Sigmoid colon (tissue), 7 donors: ENCODE results near the gene CEACAM19. TPM values are rescaled to one million over a fixed set of nuclear protein-coding genes. Genes with fewer than 3 reads are reported as not detected.

Experiments
- DNase-seq: peaks from one replicate; pipeline ENCODE4 v3.0.0-alpha.2; 2019
- H3K27ac ChIP-seq, 4 donors: fragments of 200-600 bp; sonication (generic); one replicate each; pipeline ENCODE4 v1.5.1; 2016 to 2019; ENCODE audit warnings: mild to moderate bottlenecking in 1 of 4
- H3K27me3 ChIP-seq, 3 donors: fragments of 200-600 bp; sonication (generic); one replicate each; pipeline ENCODE4 v1.5.1; 2019; ENCODE audit warnings: mild to moderate bottlenecking in 1 of 3
- H3K36me3 ChIP-seq, 4 donors: fragments of 200-600 bp; sonication (generic); one replicate each; pipeline ENCODE4 v1.5.1; 2016 to 2019
- H3K4me1 ChIP-seq, 4 donors: fragments of 200-600 bp; sonication (generic); one replicate each; pipeline ENCODE4 v1.5.1; 2017 to 2019
- H3K4me3 ChIP-seq, 4 donors: fragments of 200-600 bp; sonication (generic); one replicate each; pipeline ENCODE4 v1.5.1; 2017 to 2019; ENCODE audit warnings: mild to moderate bottlenecking in 2 of 4, moderate library complexity in 1 of 4
- H3K9me3 ChIP-seq, 4 donors: fragments of 200-600 bp in 3 of 4; sonication (generic) in 3 of 4; one replicate each; pipeline versions ENCODE4 v1.5.1 to v1.6.1; 2013 to 2019
- CTCF ChIP-seq, 4 experiments: fragments of 450-650 bp in 3 of 4; fragments of 200-600 bp in 1 of 4; IDR thresholded peaks; one replicate each; pipeline ENCODE4 v1.5.1; 2016 to 2019; ENCODE audit warnings: antibody characterized with exemption in 4 of 4, mild to moderate bottlenecking in 3 of 4, moderate library complexity in 2 of 4
- EP300 ChIP-seq, 4 donors: sonication (generic); formaldehyde crosslinking; IDR thresholded peaks; one replicate each; pipeline ENCODE4 v1.6.1; 2017; ENCODE audit warnings: antibody characterized with exemption in 4 of 4
- POLR2A ChIP-seq, 2 donors: fragments of 450-650 bp; IDR thresholded peaks; one replicate each; pipeline ENCODE4 v1.6.1; 2016; ENCODE audit warnings: antibody characterized with exemption in 2 of 2, mild to moderate bottlenecking in 2 of 2, moderate library complexity in 2 of 2
- POLR2AphosphoS5 ChIP-seq, 4 donors: sonication (generic); formaldehyde crosslinking; IDR thresholded peaks; one replicate each; pipeline ENCODE4 v1.6.1; 2017; ENCODE audit warnings: antibody characterized with exemption in 4 of 4
- WGBS, 2 donors: extraction: QIAGEN DNeasy Blood & Tissue Kit; methylation state at CpG; one replicate each; pipeline ENCODE4 v1.1.7; 2013; 5-methylcytosine and 5-hydroxymethylcytosine counted together
- intact Hi-C: fragments of 100-400 bp; cut with DNase I; formaldehyde crosslinking; loops from one replicate; pipeline ENCODE4 v1.15.1; 2023
- polyA plus RNA-seq, 3 donors: library from polyadenylated mRNA; stranded (reverse); fragments of 200-250 nt; gene quantifications; one replicate each; pipeline ENCODE4 v1.2.3, GENCODE V29; 2013
- small RNA-seq, 3 donors: library from RNA; depleted of rRNA; stranded (forward); fragments of <200 nt; gene quantifications; one replicate each; pipeline ENCODE3, GENCODE V24; 2016
- total RNA-seq, 4 donors: library from RNA; depleted of rRNA; stranded (reverse); fragments of >200 nt; gene quantifications; one replicate each; pipeline ENCODE4 v1.1.0, GENCODE V29; 2016
- donor health status: healthy with polysubstance abuse.
- donor health status: Bipolar disorder and iron deficiency.
- donor health status: healthy.

CEACAM19 gene
- total and polyA plus RNA-seq, 7 donors, result 0.60 to 5.3 (median 1.4) TPM

- intact Hi-C loops, result no loop called here
- H3K4me1 ChIP-seq, result no peaks in the 10 kb centered on the region
- TF ChIP-seq CTCF (IDR thresholded peaks at IDR 0.05) (no peak), POLR2A (IDR thresholded peaks at IDR 0.05) (no peak), POLR2AphosphoS5 (IDR thresholded peaks at IDR 0.05) (no peak), EP300 (IDR thresholded peaks at IDR 0.05) (no peak)
- no peak for DNase-seq
- no peaks in the 10 kb centered on the region for H3K27me3 ChIP-seq
- no peak overlapping the region for H3K27ac ChIP-seq
- no peak overlapping the region for H3K4me3 ChIP-seq
- no peaks in the 10 kb centered on the region for H3K36me3 ChIP-seq
- H3K9me3 ChIP-seq, result no peaks in the 10 kb centered on the region
- 75 to 81% methylated on average over 11 of the region's 11 CpGs for WGBS, 2 donors
These were observed 61.1 kb downstream of the CEACAM19 start for GRCh38 chr19:44732235-44733014.

Small RNA genes within 50 kb of the gene (small RNA-seq; reads per million reads assigned to genes)
- 0 reads per million in 3 donors for gene RF00285

Other genes with a start within 250 kb of the CEACAM19 start
- gene ZNF229, start 223.0 kb upstream of the CEACAM19 start, total RNA-seq, result 1 to 10 TPM; 3.3 to 6.1 (median 5.0) TPM
- gene ZNF229, start 223.0 kb upstream of the CEACAM19 start, polyA plus RNA-seq, result 1 to 10 TPM in 2 of 3 donors, not detected in 1; 1.2 to 1.3 TPM
- 10 to 100 TPM in 2 of 4 donors, 1 to 10 TPM in 2; 8.4 to 19.5 (median 10.2) TPM for gene ZNF180, start 171.0 kb upstream of the CEACAM19 start, total RNA-seq
- 1 to 10 TPM; 2.4 to 4.9 (median 4.8) TPM for gene ZNF180, start 171.0 kb upstream of the CEACAM19 start, polyA plus RNA-seq
- gene CEACAM20, start 141.8 kb upstream of the CEACAM19 start, total RNA-seq, result under 1 TPM in 1 of 4 donors, not detected in 3; 0.36 TPM
- under 1 TPM in 1 of 3 donors, not detected in 2; 0.22 TPM for gene CEACAM20, start 141.8 kb upstream of the CEACAM19 start, polyA plus RNA-seq
- not detected for gene IGSF23, start 57.9 kb upstream of the CEACAM19 start, total RNA-seq
- gene IGSF23, start 57.9 kb upstream of the CEACAM19 start, polyA plus RNA-seq, result not detected
- gene PVR, start 27.6 kb upstream of the CEACAM19 start, total RNA-seq, result 10 to 100 TPM in 3 of 4 donors, 1 to 10 TPM in 1; 7.8 to 39.4 (median 14.6) TPM
- 10 to 100 TPM in 1 of 3 donors, 1 to 10 TPM in 2; 3.0 to 19.7 (median 4.6) TPM for gene PVR, start 27.6 kb upstream of the CEACAM19 start, polyA plus RNA-seq
- not detected for gene CEACAM16, start 27.7 kb downstream of the CEACAM19 start, total RNA-seq
- not detected for gene CEACAM16, start 27.7 kb downstream of the CEACAM19 start, polyA plus RNA-seq
- 10 to 100 TPM; 13.9 to 69.0 (median 25.9) TPM for gene BCL3, start 77.2 kb downstream of the CEACAM19 start, total RNA-seq
- 100 to 1,000 TPM in 1 of 3 donors, 10 to 100 TPM in 2; 44.4 to 104 (median 64.7) TPM for gene BCL3, start 77.2 kb downstream of the CEACAM19 start, polyA plus RNA-seq
- gene CBLC, start 106.4 kb downstream of the CEACAM19 start, total RNA-seq, result not detected
- 10 to 100 TPM; 46.8 to 64.5 (median 58.0) TPM for gene CBLC, start 106.4 kb downstream of the CEACAM19 start, polyA plus RNA-seq
- 10 to 100 TPM in 3 of 4 donors, 1 to 10 TPM in 1; 6.1 to 36.3 (median 13.4) TPM for gene BCAM, start 137.6 kb downstream of the CEACAM19 start, total RNA-seq
- 10 to 100 TPM in 1 of 3 donors, 1 to 10 TPM in 2; 1.2 to 19.9 (median 2.1) TPM for gene BCAM, start 137.6 kb downstream of the CEACAM19 start, polyA plus RNA-seq
- gene NECTIN2, start 174.8 kb downstream of the CEACAM19 start, total RNA-seq, result 10 to 100 TPM; 16.3 to 39.6 (median 27.3) TPM
- 10 to 100 TPM; 15.6 to 68.6 (median 27.3) TPM for gene NECTIN2, start 174.8 kb downstream of the CEACAM19 start, polyA plus RNA-seq
- 10 to 100 TPM; 21.6 to 40.2 (median 33.1) TPM for gene TOMM40, start 219.8 kb downstream of the CEACAM19 start, total RNA-seq
- gene TOMM40, start 219.8 kb downstream of the CEACAM19 start, polyA plus RNA-seq, result 10 to 100 TPM; 32.4 to 76.8 (median 32.4) TPM
- 100 to 1,000 TPM in 2 of 4 donors, 10 to 100 TPM in 2; 63.5 to 188 (median 92.2) TPM for gene APOE, start 234.3 kb downstream of the CEACAM19 start, total RNA-seq
- 100 to 1,000 TPM; 111 to 326 (median 208) TPM for gene APOE, start 234.3 kb downstream of the CEACAM19 start, polyA plus RNA-seq
- 10 to 100 TPM in 1 of 4 donors, 1 to 10 TPM in 2, not detected in 1; 2.3 to 11.8 (median 5.8) TPM for gene APOC1, start 243.1 kb downstream of the CEACAM19 start, total RNA-seq
- 10 to 100 TPM; 46.2 to 73.3 (median 49.9) TPM for gene APOC1, start 243.1 kb downstream of the CEACAM19 start, polyA plus RNA-seq